ENCODE measurements around the gene MVK. TPM values are rescaled to one million over a fixed set of nuclear protein-coding genes. Genes with fewer than 3 reads are reported as not detected.

The MVK gene
- total RNA-seq, 1 donor from 2014 or later: 53.1 TPM

- no peaks in the 10 kb centered on the region for H3K4me1 ChIP-seq
- no peaks in the 10 kb centered on the region for H3K27me3 ChIP-seq
- H3K27ac ChIP-seq: no peak overlapping the region
- no peak overlapping the region for H3K4me3 ChIP-seq
- intact Hi-C loops (cut with DNase I): no loop called here
- no peaks in the 10 kb centered on the region for H3K36me3 ChIP-seq
- DNase-seq (ENCODE audit: low spot score in 2 of 2): no peak
- H3K9me3 ChIP-seq: no peaks in the 10 kb centered on the region
- TF ChIP-seq, protein P1, sequence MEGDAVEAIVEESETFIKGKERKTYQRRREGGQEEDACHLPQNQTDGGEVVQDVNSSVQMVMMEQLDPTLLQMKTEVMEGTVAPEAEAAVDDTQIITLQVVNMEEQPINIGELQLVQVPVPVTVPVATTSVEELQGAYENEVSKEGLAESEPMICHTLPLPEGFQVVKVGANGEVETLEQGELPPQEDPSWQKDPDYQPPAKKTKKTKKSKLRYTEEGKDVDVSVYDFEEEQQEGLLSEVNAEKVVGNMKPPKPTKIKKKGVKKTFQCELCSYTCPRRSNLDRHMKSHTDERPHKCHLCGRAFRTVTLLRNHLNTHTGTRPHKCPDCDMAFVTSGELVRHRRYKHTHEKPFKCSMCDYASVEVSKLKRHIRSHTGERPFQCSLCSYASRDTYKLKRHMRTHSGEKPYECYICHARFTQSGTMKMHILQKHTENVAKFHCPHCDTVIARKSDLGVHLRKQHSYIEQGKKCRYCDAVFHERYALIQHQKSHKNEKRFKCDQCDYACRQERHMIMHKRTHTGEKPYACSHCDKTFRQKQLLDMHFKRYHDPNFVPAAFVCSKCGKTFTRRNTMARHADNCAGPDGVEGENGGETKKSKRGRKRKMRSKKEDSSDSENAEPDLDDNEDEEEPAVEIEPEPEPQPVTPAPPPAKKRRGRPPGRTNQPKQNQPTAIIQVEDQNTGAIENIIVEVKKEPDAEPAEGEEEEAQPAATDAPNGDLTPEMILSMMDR (IDR thresholded peaks at IDR 0.05): no peak
Observed at GRCh38 chr12:109631302-109631701, 57.7 kb downstream of the MVK start.

DNA sequence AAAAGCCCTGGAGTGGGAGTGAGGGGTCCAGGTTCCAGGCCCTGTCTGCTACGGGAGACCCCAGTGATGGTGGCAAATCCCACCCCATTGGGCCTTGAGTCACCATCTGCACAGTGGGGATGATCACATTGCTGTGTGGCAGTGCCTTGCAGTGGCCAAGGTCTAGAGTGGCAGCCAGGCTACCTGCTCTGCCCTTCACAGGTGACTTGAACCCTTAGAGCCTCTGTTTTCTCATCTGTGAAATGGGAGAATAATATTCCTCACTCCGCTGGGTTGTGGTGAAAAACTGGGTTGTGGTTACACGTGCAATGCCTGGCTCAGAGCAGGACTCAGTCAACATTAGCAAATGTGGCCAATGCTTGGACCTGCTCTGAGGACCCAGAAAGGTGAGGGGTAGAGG lies 58.2 kb downstream of the MVK start:
- TF ChIP-seq, protein P1 (IDR thresholded peaks at IDR 0.05): no peak
- intact Hi-C loops (cut with DNase I): no loop called here
- Histone ChIP-seq H3K4me1 (no peaks in the 10 kb centered on the region), H3K4me3 (no peak overlapping the region), H3K36me3 (no peaks in the 10 kb centered on the region), H3K9me3 (no peaks in the 10 kb centered on the region), H3K27ac (no peak overlapping the region), H3K27me3 (no peaks in the 10 kb centered on the region)
- DNase-seq (ENCODE audit: low spot score in 2 of 2): no peak

GRCh38 chr12:109632342-109632741 lies 58.7 kb downstream of the MVK start:
- Histone ChIP-seq H3K9me3 (no peaks in the 10 kb centered on the region), H3K36me3 (no peaks in the 10 kb centered on the region), H3K27me3 (no peaks in the 10 kb centered on the region), H3K27ac (no peak overlapping the region), H3K4me3 (no peak overlapping the region), H3K4me1 (no peaks in the 10 kb centered on the region)
- intact Hi-C loops (cut with DNase I): no loop called here
- TF ChIP-seq, protein P1 (IDR thresholded peaks at IDR 0.05): no peak
- no peak for DNase-seq (ENCODE audit: low spot score in 2 of 2)

- Histone ChIP-seq H3K4me1 (no peaks in the 10 kb centered on the region), H3K4me3 (no peak overlapping the region), H3K36me3 (no peaks in the 10 kb centered on the region), H3K27ac (no peak overlapping the region), H3K9me3 (no peaks in the 10 kb centered on the region), H3K27me3 (no peaks in the 10 kb centered on the region)
- TF ChIP-seq, protein P1 (IDR thresholded peaks at IDR 0.05): no peak
- intact Hi-C loops (cut with DNase I): no loop called here
- DNase-seq (ENCODE audit: low spot score in 2 of 2): no peak
Observed at GRCh38 chr12:109635717-109636116, 62.1 kb downstream of the MVK start.

DNA sequence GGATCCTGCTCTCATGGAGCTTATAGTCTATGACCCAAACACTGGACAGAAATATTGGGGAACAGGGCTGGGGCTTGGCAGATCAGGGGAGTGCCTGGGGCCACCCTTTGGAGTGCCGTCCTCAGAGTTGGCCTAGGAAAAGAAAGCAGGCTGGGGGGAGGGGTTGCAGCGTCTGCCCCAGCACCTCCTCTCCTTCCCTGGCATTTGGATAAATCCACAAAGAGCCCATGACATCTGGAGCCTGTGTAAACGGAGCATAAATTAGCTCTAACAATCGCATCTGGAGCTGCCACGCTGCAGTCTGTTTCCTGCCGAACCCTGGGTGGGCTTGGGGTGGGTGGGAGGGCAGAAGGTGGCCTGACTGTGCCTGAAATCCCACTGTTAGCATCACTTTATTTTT lies 63.8 kb downstream of the MVK start:
- no peaks in the 10 kb centered on the region for H3K36me3 ChIP-seq
- no peaks in the 10 kb centered on the region for H3K4me1 ChIP-seq
- no peak for DNase-seq (ENCODE audit: low spot score in 2 of 2)
- TF ChIP-seq, protein P1 (IDR thresholded peaks at IDR 0.05): no peak
- intact Hi-C loops (cut with DNase I): no loop called here
- H3K9me3 ChIP-seq: no peaks in the 10 kb centered on the region
- no peaks in the 10 kb centered on the region for H3K27me3 ChIP-seq
- H3K27ac ChIP-seq: no peak overlapping the region
- no peak overlapping the region for H3K4me3 ChIP-seq

GRCh38 chr12:109637996-109638395 lies 64.4 kb downstream of the MVK start:
- no peak overlapping the region for H3K4me3 ChIP-seq
- intact Hi-C loops (cut with DNase I): no loop called here
- TF ChIP-seq, protein P1 (IDR thresholded peaks at IDR 0.05): no peak
- DNase-seq (ENCODE audit: low spot score in 2 of 2): no peak
- H3K27me3 ChIP-seq: no peaks in the 10 kb centered on the region
- H3K36me3 ChIP-seq: no peaks in the 10 kb centered on the region
- H3K27ac ChIP-seq: no peak overlapping the region
- H3K9me3 ChIP-seq: no peaks in the 10 kb centered on the region
- H3K4me1 ChIP-seq: no peaks in the 10 kb centered on the region

All from ascending aorta (tissue), 2 donors.